ENCODE measurements around the gene ZBP1.
A peak's percentile ranks its signal among the peaks of the same experiment; 100 is the strongest.

The ZBP1 gene

DNA sequence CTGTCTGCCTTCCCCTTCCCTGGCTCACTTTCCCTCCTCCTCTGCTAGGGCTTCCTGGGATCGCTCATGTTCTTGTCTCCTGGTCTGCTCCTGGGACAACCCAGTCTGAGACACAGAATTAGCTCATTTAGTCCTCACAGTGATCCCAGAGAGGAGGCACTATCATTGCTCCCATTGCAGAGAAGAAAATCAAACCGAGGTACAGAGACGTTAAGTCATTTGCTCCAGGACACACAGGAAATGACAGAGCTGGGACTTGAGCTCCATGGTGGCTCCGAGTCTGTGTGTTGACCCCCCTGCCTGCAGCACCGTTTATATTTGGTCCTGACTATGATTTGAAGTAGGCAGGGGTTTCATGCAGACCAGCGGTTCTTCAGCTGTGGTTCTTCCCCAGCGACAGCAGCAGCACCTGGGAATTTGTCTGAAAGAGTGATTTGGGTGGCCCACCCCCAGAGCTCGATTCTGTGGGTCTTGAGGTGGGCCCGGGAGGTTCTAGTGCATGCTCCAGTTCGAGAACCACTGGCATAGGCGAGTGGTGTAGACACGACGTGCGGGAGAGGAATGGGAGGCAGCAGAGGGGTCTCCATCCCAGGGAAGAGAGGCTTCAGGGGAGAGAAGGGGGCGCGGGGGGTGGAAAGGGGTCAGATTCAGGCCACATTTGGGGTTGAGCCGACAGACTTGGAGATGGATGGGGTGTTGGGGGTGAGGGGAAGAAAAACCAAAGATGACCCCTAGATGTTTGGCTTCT lies 34.6 kb downstream of the ZBP1 start:
- TF ChIP-seq, protein P1, sequence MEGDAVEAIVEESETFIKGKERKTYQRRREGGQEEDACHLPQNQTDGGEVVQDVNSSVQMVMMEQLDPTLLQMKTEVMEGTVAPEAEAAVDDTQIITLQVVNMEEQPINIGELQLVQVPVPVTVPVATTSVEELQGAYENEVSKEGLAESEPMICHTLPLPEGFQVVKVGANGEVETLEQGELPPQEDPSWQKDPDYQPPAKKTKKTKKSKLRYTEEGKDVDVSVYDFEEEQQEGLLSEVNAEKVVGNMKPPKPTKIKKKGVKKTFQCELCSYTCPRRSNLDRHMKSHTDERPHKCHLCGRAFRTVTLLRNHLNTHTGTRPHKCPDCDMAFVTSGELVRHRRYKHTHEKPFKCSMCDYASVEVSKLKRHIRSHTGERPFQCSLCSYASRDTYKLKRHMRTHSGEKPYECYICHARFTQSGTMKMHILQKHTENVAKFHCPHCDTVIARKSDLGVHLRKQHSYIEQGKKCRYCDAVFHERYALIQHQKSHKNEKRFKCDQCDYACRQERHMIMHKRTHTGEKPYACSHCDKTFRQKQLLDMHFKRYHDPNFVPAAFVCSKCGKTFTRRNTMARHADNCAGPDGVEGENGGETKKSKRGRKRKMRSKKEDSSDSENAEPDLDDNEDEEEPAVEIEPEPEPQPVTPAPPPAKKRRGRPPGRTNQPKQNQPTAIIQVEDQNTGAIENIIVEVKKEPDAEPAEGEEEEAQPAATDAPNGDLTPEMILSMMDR (IDR thresholded peaks at IDR 0.05): no peak

DNA sequence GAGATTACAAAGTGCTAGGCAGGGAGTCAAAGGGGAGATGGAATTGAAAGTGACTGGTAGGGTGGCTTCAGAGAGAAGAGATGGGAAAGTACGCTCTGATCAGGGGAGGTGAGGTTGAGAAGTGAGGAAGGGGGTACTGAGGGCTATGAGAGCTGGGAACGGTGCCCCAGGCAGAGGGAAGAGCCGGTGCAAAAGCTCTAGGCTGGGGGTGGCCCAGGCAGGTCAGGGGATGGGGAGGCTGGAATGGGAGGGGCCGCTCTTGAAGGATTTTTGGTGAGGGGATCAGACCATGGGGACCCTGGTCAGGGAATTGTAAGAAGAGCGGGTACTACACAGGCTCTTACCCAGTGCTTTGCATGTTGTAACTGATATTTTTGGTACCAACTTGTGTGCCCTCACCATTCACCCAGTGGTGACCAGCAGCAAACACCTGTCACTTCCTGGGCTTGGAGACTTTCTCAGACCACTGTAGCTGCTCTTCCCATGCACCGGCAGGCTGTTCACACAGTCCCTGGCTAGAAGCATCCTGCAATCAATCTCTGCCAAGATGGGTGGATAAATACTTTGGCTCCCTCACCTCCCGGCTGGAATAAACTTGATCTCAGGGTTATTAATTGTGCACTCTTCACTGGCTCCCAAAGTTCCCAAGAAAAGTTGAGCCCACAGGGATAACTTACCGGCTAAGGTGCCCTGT lies 35.3 kb downstream of the ZBP1 start:
- TF ChIP-seq, protein P1 (IDR thresholded peaks at IDR 0.05): no peak

DNA sequence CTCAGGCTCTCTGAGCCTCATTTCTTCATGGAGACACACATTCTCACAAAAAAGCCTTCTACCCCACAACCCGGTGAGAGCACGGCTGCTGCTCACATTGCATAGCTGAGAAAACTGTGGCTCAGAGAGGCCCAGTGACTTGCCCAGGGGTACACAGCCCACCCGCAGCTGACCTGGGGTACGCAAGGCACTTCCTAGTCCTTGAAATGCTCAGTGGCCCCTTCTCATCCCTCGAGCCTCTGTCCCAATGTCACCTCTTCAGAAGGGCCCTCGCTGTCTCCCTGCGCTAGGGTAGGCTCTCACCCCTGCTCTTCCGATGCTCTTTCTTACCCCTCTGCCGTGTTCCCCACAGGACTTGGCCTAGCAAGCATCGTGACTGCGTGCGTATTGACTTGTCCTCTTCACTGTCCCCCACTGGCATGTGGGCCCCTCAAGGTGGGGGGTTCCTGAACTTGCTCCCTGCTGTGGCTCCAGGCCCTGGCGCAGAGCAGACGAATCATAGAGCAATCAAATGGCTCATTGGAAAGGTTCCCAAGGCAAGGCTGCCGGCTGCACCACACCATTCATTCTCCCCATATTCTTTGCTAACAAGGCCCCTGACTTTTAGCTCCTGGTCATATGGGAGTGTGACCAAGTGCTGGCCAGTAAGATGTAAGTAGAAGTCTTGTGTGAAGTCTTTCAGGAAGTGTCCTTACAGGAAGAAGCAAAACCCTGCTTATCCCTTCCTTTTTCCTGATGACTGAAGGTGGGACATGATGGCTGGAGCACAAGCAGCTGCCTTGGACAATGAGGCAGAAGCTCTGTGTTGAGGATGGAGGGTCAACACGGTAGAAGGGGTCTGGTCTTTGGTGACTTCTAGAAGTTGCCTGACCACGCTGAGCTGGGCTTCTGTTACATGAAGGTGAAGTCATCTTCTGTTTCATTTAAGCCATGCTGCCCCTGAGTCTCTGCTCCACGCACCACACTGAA lies 36.7 kb downstream of the ZBP1 start:
- TF ChIP-seq, protein P1 (IDR thresholded peaks at IDR 0.05): no peak

DNA sequence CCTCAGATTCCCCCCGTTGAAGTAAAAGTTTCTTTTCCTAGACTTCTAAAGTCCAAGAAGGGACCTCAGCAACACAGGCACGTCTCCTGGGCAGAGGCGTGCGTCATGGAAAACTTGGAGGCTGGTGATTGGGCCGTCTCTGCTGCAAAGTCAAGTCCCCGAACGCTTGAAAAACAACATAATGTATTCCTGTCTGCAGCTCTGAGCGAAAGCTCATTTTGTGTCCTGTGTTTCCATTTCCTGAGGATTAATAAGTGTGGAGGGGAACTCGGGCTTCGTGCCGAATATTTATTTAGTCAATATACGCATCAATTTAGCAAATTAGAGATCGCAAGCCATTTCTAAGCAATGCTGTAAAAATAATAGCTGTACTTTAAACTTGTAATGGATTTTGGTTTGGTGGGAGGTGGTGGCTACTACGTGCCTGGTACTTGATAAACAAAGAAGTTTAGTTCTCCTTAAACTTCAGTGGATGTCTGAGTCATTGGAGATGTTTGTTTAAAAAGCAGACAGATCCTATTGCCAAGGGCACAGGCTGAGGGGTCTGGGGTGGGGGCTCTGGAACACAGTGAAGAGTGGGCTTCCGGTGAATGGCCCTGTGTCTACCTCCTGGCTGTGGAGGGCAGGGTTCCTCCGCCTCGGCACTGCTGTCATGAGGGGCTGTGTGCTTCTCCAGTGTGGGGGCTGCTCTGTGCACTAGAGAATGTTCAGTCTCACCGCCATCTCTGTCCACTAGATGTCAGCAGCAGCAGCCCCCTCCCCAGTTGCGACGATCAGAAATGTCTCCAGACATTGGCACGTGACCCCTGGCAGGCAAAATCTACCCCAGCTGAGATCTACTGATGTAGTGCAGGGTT lies 37.6 kb downstream of the ZBP1 start:
- TF ChIP-seq, protein P1 (IDR thresholded peaks at IDR 0.05): peak; percentile 54

DNA sequence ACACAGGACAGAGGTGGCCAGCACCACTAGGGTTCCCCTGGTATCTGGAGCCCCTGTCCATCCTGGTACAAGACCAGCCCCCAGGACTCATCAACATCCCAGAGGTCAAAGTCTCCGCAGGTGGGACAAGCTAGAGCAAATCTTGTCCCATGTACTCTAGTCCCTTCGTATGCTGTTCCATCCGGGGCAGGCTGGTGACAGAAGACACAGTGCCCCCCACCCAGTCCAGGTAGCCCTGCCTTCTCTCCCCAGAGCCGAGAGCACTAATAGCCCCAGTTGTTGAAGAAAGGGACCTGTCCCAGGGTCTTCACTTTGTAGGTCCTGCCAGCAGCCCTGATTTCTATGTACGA lies 38.2 kb downstream of the ZBP1 start:
- TF ChIP-seq, protein P1 (IDR thresholded peaks at IDR 0.05): no peak

DNA sequence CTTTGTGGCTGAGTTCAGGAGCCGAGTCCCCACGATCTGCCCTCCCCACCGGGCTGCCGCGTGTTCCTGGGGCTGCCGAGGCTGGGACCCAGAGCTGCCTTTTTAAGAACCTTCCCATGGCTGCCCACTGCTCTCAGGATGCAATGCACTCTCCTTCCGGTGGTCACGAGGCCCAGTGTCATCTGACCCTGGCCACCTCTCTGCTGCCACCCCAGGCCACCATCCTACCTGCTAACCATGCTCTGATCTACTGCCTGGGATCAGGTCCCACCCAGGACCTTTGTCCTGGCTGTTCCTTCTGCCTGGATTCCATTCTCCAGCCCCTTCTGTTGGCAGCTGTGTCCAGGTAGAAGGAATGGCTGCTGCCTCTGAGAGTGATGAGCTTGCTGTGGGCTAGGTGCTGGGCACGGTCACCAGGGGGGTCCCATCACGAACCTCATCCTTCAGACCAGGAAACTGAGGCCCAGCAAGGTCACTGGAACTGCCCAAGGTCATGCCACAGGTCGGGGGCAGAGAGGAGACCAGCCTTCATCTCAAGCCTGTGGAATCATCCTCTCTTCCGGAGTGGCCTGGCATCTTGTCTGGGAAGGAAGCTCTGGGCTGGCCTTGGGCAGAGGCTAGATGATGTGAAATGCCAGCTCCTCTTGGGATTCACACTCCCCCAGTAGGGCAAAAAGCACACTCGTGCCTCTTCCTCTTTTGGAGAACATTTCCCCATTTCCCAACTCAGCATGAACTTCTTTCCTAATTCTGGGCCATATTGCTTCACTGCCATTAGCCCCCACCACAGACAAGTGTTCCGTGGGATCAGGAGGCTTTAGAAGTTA lies 38.8 kb downstream of the ZBP1 start:
- TF ChIP-seq, protein P1 (IDR thresholded peaks at IDR 0.05): no peak

All from LNCAP (cell line).